ENCODE results near the gene FBXO41. TPM values are rescaled to one million over a fixed set of nuclear protein-coding genes. Genes with fewer than 3 reads are reported as not detected.
"Not testable (repeated sequence)": the region's sequence is repeated elsewhere in the genome, so short reads cannot be mapped to it uniquely, and the experiment has no call there.

Gene FBXO41
- total RNA-seq, 4 donors from 2014 or later = 1.1 to 8.2 (median 5.7) TPM

- Histone ChIP-seq H3K27ac (no peak overlapping the region), H3K9me3 (no peaks in the 10 kb centered on the region), H3K4me1 (peaks cover 15% of the 10 kb centered on the region), H3K36me3 (no peaks in the 10 kb centered on the region), H3K27me3 (peaks cover 27% of the 10 kb centered on the region), H3K4me3 (no peak overlapping the region)
- peak in 1 of 2 donors; percentile 54 for DNase-seq (ENCODE audit: low spot score in 2 of 2)
- WGBS = 90% methylated on average over 12 of the region's 28 CpGs
- TF ChIP-seq, protein P1, sequence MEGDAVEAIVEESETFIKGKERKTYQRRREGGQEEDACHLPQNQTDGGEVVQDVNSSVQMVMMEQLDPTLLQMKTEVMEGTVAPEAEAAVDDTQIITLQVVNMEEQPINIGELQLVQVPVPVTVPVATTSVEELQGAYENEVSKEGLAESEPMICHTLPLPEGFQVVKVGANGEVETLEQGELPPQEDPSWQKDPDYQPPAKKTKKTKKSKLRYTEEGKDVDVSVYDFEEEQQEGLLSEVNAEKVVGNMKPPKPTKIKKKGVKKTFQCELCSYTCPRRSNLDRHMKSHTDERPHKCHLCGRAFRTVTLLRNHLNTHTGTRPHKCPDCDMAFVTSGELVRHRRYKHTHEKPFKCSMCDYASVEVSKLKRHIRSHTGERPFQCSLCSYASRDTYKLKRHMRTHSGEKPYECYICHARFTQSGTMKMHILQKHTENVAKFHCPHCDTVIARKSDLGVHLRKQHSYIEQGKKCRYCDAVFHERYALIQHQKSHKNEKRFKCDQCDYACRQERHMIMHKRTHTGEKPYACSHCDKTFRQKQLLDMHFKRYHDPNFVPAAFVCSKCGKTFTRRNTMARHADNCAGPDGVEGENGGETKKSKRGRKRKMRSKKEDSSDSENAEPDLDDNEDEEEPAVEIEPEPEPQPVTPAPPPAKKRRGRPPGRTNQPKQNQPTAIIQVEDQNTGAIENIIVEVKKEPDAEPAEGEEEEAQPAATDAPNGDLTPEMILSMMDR (IDR thresholded peaks at IDR 0.05) = no peak
- TF ChIP-seq EP300 (IDR thresholded peaks at IDR 0.05) = no peak
- no peak for TF ChIP-seq POLR2A (IDR thresholded peaks at IDR 0.05)
- no peak for TF ChIP-seq POLR2AphosphoS5 (IDR thresholded peaks at IDR 0.05)
Measured at GRCh38 chr2:73265298-73266060, 18.8 kb downstream of the FBXO41 start.

- Histone ChIP-seq H3K4me3 (no peak overlapping the region), H3K27me3 (peaks cover 26% of the 10 kb centered on the region), H3K27ac (no peak overlapping the region), H3K36me3 (no peaks in the 10 kb centered on the region), H3K4me1 (peaks cover 15% of the 10 kb centered on the region), H3K9me3 (no peaks in the 10 kb centered on the region)
- no peak for TF ChIP-seq POLR2A (IDR thresholded peaks at IDR 0.05)
- DNase-seq (ENCODE audit: low spot score in 2 of 2) = no peak
- WGBS = 78% methylated on average over 3 of the region's 4 CpGs
Measured at GRCh38 chr2:73264783-73265182, 19.5 kb downstream of the FBXO41 start.

DNA sequence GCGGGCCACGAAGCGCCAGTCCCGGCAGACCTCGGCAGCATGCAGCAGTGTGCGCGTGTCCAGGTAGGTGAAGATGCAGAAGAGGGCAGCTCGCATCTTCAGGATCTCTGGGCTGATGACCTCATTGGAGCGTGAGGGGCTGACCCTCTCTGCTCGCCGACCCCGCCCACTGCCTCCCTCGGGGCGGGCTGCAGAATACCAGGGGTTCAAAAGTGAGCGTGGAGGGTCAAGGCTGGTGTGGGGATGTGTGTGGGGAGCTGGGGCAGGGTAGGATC is 20.0 kb downstream of the FBXO41 start:
- H3K9me3 ChIP-seq = no peaks in the 10 kb centered on the region
- H3K36me3 ChIP-seq = no peaks in the 10 kb centered on the region
- no peak overlapping the region for H3K4me3 ChIP-seq
- peaks cover 10% of the 10 kb centered on the region for H3K4me1 ChIP-seq
- 87% methylated on average over 15 of the region's 15 CpGs for WGBS
- TF ChIP-seq POLR2A (IDR thresholded peaks at IDR 0.05) = no peak
- TF ChIP-seq POLR2AphosphoS5 (IDR thresholded peaks at IDR 0.05) = no peak
- TF ChIP-seq EP300 (IDR thresholded peaks at IDR 0.05) = no peak
- TF ChIP-seq, protein P1 (IDR thresholded peaks at IDR 0.05) = no peak
- H3K27me3 ChIP-seq = peaks cover 21% of the 10 kb centered on the region
- no peak overlapping the region for H3K27ac ChIP-seq
- DNase-seq (ENCODE audit: low spot score in 2 of 2) = no peak

DNA sequence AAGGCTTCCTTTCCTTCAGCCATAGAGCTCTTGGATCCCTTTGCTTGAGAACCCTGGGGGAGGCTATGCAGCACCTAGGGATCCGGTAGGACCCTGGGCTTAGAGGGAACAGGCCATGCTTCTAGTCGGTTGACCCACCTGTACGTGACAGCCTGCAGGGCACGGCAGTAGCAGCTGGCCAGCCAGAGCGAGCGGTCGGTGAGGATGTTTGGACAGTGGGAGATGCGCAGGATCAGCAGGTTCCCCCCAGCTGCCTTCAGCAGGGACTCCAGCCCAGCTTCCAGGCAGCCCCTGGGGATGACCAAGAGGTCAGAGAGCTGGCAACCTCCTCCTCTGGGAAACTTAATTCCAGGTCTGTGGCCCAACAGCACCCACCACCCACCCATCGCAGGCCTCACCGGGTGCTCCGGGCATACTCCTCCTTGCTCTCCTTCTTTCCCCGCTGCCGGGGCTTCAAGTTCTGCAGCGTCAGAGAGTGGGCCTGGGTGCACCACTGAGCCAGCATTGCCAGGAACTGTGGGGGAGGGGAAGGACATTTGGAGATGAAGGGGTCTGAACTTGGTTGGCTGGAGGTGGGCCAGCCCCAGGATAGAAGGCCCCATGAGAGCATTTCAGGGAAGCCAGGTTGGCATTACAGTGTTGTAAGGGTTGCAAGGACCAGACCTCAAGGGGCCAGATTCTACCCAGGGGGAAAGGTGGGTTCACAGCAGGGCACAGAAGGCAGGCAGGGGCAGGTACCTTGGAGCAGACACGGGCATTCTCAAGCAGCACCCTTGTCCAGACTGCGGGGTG is 20.5 kb downstream of the FBXO41 start:
- Histone ChIP-seq H3K27ac (no peak overlapping the region), H3K4me1 (peaks cover 5% of the 10 kb centered on the region), H3K4me3 (no peak overlapping the region), H3K27me3 (peaks cover 16% of the 10 kb centered on the region), H3K9me3 (no peaks in the 10 kb centered on the region), H3K36me3 (peaks cover 3% of the 10 kb centered on the region)
- TF ChIP-seq POLR2A (IDR thresholded peaks at IDR 0.05) (no peak), EP300 (IDR thresholded peaks at IDR 0.05) (no peak), POLR2AphosphoS5 (IDR thresholded peaks at IDR 0.05) (no peak)
- TF ChIP-seq, protein P1 (IDR thresholded peaks at IDR 0.05) = no peak
- 91% methylated on average over 16 of the region's 16 CpGs for WGBS
- DNase-seq (ENCODE audit: low spot score in 2 of 2) = no peak

DNA sequence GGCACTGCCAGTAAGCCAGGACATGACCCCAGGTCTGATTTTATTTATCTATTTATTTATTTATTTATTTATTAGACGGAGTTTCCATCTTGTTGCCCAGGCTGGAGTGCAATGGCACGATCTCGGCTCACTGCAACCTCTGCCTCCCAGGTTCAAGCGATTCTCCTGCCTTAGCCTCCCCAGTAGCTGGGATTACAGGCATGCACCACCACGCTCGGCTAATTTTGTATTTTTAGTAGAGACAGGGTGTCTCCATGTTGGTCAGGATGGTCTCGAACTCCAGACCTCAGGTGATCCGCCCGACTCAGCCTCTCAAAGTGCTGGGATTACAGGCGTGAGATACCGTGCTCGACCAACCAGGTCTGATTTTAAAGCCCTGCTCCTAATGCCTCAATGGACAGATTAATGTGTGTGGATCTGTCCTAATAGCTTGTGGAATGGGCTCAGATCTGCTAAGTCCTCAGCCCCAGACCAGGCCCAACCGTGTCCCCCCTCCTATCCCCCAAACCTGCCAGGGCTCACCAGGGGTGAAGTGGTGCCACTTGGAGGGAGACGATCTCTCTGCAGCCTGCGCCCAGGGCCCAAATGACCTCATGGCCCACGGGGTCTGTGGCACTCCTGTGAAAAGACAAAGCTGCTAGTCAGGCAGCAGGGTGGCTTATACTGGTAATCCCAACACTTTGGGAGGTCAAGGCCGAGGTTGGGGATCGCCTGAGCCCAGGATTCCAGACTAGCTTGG is 21.4 kb downstream of the FBXO41 start:
- not testable (repeated sequence) for DNase-seq (ENCODE audit: low spot score in 2 of 2); H3K4me1 ChIP-seq; H3K36me3 ChIP-seq; H3K4me3 ChIP-seq; H3K9me3 ChIP-seq; H3K27ac ChIP-seq
- WGBS = 93% methylated on average over 14 of the region's 18 CpGs
- peaks cover 11% of the 10 kb centered on the region for H3K27me3 ChIP-seq

DNA sequence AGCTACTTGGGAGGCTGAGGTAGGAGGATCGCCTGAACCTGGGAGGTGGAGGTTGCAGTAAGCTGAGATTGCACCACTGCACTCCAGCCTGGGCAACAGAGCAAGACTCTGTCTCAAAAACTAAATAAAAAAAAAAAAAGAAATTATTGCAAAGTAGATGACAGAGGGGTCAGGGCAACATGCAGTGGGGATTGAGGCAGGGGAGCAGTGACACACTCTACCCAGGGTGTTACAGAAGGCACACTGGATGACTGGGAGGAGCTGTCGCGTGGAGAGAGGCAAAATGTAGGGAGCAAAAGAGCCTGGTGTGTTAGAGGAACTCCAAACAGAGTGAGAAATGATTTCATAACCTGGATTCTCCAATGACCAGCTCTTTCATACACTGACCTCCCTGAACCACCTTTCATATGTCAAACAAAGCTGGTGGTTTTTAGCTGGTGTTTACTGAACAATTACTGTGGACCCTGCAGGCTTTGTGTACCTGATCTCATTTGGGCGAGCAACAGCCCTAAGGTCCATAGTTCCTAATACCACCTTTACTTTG is 22.1 kb downstream of the FBXO41 start:
- Histone ChIP-seq H3K27me3 (peaks cover 11% of the 10 kb centered on the region), H3K9me3 (no peaks in the 10 kb centered on the region)
- WGBS = 90% methylated on average over 4 of the region's 4 CpGs

More for the DNA sequence above, 22.1 kb downstream of the FBXO41 start:
- Histone ChIP-seq H3K4me1 (no peaks in the 10 kb centered on the region), H3K4me3 (no peak overlapping the region), H3K27ac (no peak overlapping the region), H3K36me3 (peaks cover 3% of the 10 kb centered on the region)
- TF ChIP-seq POLR2A (IDR thresholded peaks at IDR 0.05) (no peak), POLR2AphosphoS5 (IDR thresholded peaks at IDR 0.05) (no peak), EP300 (IDR thresholded peaks at IDR 0.05) (no peak)
- TF ChIP-seq, protein P1 (IDR thresholded peaks at IDR 0.05) = no peak
- no peak for DNase-seq (ENCODE audit: low spot score in 2 of 2)

Data from suprapubic skin (tissue), 4 donors.